ENCODE measurements around the gene POGK. TPM values are rescaled to one million over a fixed set of nuclear protein-coding genes. Genes with fewer than 3 reads are reported as not detected.

Gene POGK
- total RNA-seq, 3 donors from 2014 or later (not counting 1 experiment from before 2014, with no cell fraction given), result 14.2 to 19.7 (median 19.2) TPM

- H3K9me3 Mint-ChIP-seq, result no peaks in the 10 kb centered on the region
- H3K27ac Mint-ChIP-seq, result peak overlapping the region in 1 of 2 donors; percentile 73
- intact Hi-C loops (cut with micrococcal nuclease), result no loop called here
- TF ChIP-seq, protein P1, sequence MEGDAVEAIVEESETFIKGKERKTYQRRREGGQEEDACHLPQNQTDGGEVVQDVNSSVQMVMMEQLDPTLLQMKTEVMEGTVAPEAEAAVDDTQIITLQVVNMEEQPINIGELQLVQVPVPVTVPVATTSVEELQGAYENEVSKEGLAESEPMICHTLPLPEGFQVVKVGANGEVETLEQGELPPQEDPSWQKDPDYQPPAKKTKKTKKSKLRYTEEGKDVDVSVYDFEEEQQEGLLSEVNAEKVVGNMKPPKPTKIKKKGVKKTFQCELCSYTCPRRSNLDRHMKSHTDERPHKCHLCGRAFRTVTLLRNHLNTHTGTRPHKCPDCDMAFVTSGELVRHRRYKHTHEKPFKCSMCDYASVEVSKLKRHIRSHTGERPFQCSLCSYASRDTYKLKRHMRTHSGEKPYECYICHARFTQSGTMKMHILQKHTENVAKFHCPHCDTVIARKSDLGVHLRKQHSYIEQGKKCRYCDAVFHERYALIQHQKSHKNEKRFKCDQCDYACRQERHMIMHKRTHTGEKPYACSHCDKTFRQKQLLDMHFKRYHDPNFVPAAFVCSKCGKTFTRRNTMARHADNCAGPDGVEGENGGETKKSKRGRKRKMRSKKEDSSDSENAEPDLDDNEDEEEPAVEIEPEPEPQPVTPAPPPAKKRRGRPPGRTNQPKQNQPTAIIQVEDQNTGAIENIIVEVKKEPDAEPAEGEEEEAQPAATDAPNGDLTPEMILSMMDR (IDR thresholded peaks at IDR 0.05), result no peak
- Histone ChIP-seq H3K27ac (ENCODE audit: low read length) (no peak overlapping the region), H3K4me1 (ENCODE audit: control insufficient read depth, insufficient read depth, low read length) (peaks cover 17% of the 10 kb centered on the region), H3K27me3 (ENCODE audit: control insufficient read depth, insufficient read depth, low read length) (no peaks in the 10 kb centered on the region), H3K9me3 (ENCODE audit: control insufficient read depth, insufficient read depth, low read length) (no peaks in the 10 kb centered on the region), H3K4me3 (ENCODE audit: low read length) (no peak overlapping the region), H3K36me3 (ENCODE audit: control insufficient read depth, insufficient read depth, low read length) (peaks cover 65% of the 10 kb centered on the region)
- no peak overlapping the region for H3K4me3 Mint-ChIP-seq
- WGBS (ENCODE audit: insufficient coverage), result 95% methylated on average over 6 of the region's 7 CpGs
- no peaks in the 10 kb centered on the region for H3K27me3 Mint-ChIP-seq (ENCODE audit: low read depth in 2 of 2)
- H3K36me3 Mint-ChIP-seq, result peaks cover 17% of the 10 kb centered on the region
- DNase-seq, result no peak
- no peak for ATAC-seq
- peaks cover 40 to 59% of the 10 kb centered on the region in 2 donors for H3K4me1 Mint-ChIP-seq
These were observed 4.7 kb downstream of the POGK start for GRCh38 chr1:166843769-166844596.

DNA sequence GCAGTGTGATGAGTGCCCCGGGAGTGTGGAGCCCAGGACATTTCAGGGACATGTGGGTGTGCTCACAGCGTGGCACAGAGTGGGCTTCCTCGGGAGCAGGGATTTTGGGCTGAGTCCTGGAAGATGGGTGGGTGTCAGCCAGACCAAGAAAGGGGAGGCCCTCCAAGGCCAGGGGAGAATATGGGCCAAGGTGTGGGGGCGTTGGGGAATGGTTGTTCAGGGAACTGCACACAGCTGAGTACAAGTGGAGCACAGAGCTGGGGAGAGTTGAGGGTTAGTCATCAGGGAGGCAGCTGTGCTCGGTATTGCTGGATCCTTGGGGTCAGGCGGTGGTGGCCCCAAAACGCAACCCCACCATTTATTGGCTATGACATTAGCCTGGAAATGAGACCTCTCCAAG lies 5.5 kb downstream of the POGK start:
- peaks cover 73% of the 10 kb centered on the region for H3K36me3 ChIP-seq (ENCODE audit: control insufficient read depth, insufficient read depth, low read length)
- peak overlapping the region in 1 of 2 donors; percentile 73 for H3K27ac Mint-ChIP-seq
- no peak for DNase-seq
- H3K36me3 Mint-ChIP-seq, result peaks cover 17% of the 10 kb centered on the region
- H3K4me3 Mint-ChIP-seq, result no peak overlapping the region
- H3K9me3 ChIP-seq (ENCODE audit: control insufficient read depth, insufficient read depth, low read length), result no peaks in the 10 kb centered on the region
- TF ChIP-seq, protein P1 (IDR thresholded peaks at IDR 0.05), result no peak
- WGBS (ENCODE audit: insufficient coverage), result 82% methylated on average over 7 of the region's 7 CpGs
- H3K27me3 ChIP-seq (ENCODE audit: control insufficient read depth, insufficient read depth, low read length), result no peaks in the 10 kb centered on the region
- H3K4me3 ChIP-seq (ENCODE audit: low read length), result no peak overlapping the region
- H3K4me1 ChIP-seq (ENCODE audit: control insufficient read depth, insufficient read depth, low read length), result peaks cover 16% of the 10 kb centered on the region
- no peak for ATAC-seq
- intact Hi-C loops (cut with micrococcal nuclease), result no loop called here
- H3K4me1 Mint-ChIP-seq, result peaks cover 38 to 57% of the 10 kb centered on the region in 2 donors
- H3K9me3 Mint-ChIP-seq, result no peaks in the 10 kb centered on the region
- H3K27ac ChIP-seq (ENCODE audit: low read length), result no peak overlapping the region
- no peaks in the 10 kb centered on the region for H3K27me3 Mint-ChIP-seq (ENCODE audit: low read depth in 2 of 2)

GRCh38 chr1:166848193-166848592 lies 8.9 kb downstream of the POGK start:
- Histone ChIP-seq H3K27me3 (ENCODE audit: control insufficient read depth, insufficient read depth, low read length) (no peaks in the 10 kb centered on the region), H3K36me3 (ENCODE audit: control insufficient read depth, insufficient read depth, low read length) (peaks cover 81% of the 10 kb centered on the region), H3K27ac (ENCODE audit: low read length) (no peak overlapping the region), H3K9me3 (ENCODE audit: control insufficient read depth, insufficient read depth, low read length) (no peaks in the 10 kb centered on the region), H3K4me3 (ENCODE audit: low read length) (no peak overlapping the region), H3K4me1 (ENCODE audit: control insufficient read depth, insufficient read depth, low read length) (peaks cover 3% of the 10 kb centered on the region)
- no peak overlapping the region for H3K27ac Mint-ChIP-seq
- no peaks in the 10 kb centered on the region for H3K27me3 Mint-ChIP-seq (ENCODE audit: low read depth in 2 of 2)
- TF ChIP-seq, protein P1 (IDR thresholded peaks at IDR 0.05), result no peak
- H3K4me3 Mint-ChIP-seq, result no peak overlapping the region
- H3K36me3 Mint-ChIP-seq, result peaks cover 17% of the 10 kb centered on the region
- intact Hi-C loops (cut with micrococcal nuclease), result no loop called here
- H3K9me3 Mint-ChIP-seq, result no peaks in the 10 kb centered on the region
- ATAC-seq, result no peak
- H3K4me1 Mint-ChIP-seq, result peaks cover 26 to 33% of the 10 kb centered on the region in 2 donors
- DNase-seq, result no peak

Measured in natural killer cell (primary cell).